Measurements from ENCODE around the gene MS4A7.

The MS4A7 gene

GRCh38 chr11:60394666-60395380 lies 16.5 kb downstream of the MS4A7 start:
- Histone ChIP-seq H3K9me3 (ENCODE audit: control insufficient read depth, low read length) (no peaks in the 10 kb centered on the region), H3K27ac (ENCODE audit: low read depth, low read length, severe bottlenecking) (no peak overlapping the region), H3K4me3 (ENCODE audit: extremely low read depth, insufficient read depth, low read length, poor library complexity, severe bottlenecking) (no peak overlapping the region), H3K4me1 (ENCODE audit: control insufficient read depth, insufficient read depth, low read length, poor library complexity, severe bottlenecking) (no peaks in the 10 kb centered on the region), H3K36me3 (ENCODE audit: control insufficient read depth, insufficient read depth, low read length) (no peaks in the 10 kb centered on the region)
- 81 to 89% methylated on average over 1 to 2 of the region's 7 CpGs for WGBS, 2 experiments (ENCODE audit: insufficient coverage in 2 of 2)

DNA sequence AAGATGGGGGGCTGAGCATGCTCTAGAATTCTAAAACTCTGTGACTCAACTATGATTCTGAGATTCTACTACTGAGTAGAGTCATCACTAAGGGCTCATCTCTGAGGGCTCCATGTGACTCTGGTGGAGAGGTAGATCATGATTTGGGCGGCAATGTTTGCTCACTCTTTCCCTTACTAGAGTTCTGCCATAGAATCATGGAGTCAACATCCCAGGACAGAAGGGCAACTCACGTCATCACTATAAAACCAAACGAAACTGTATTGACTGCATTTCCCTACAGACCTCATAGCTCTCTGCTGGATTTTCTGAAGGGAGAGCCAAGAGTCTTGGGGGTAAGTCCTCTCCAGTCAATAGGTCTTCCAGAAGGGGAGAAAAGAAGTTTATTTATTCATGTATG lies 18.1 kb downstream of the MS4A7 start, which contains the start of gene MS4A14:
Gene MS4A14 (plus strand): TSS at position 78 of the 400 bp plus-strand sequence. CDS start 120 bp downstream, at position 198.
- no peaks in the 10 kb centered on the region for H3K36me3 ChIP-seq (ENCODE audit: control insufficient read depth, insufficient read depth, low read length)
- 71% methylated on average over 2 of the region's 3 CpGs; no CpG with 5 or more reads in 1 of the 2 experiments for WGBS, 2 experiments (ENCODE audit: insufficient coverage in 2 of 2)
- no peaks in the 10 kb centered on the region for H3K9me3 ChIP-seq (ENCODE audit: control insufficient read depth, low read length)
- H3K4me3 ChIP-seq (ENCODE audit: extremely low read depth, insufficient read depth, low read length, poor library complexity, severe bottlenecking), result no peak within 1 kb of the TSS
- no peak within 1 kb of the TSS for H3K27ac ChIP-seq (ENCODE audit: low read depth, low read length, severe bottlenecking)
- no peaks in the 10 kb centered on the region for H3K4me1 ChIP-seq (ENCODE audit: control insufficient read depth, insufficient read depth, low read length, poor library complexity, severe bottlenecking)

- Histone ChIP-seq H3K27ac (ENCODE audit: low read depth, low read length, severe bottlenecking) (no peak overlapping the region), H3K9me3 (ENCODE audit: control insufficient read depth, low read length) (no peaks in the 10 kb centered on the region), H3K36me3 (ENCODE audit: control insufficient read depth, insufficient read depth, low read length) (no peaks in the 10 kb centered on the region), H3K4me1 (ENCODE audit: control insufficient read depth, insufficient read depth, low read length, poor library complexity, severe bottlenecking) (no peaks in the 10 kb centered on the region), H3K4me3 (ENCODE audit: extremely low read depth, insufficient read depth, low read length, poor library complexity, severe bottlenecking) (no peak overlapping the region)
- WGBS, 2 experiments (ENCODE audit: insufficient coverage in 2 of 2), result 14 to 43% methylated on average over 1 of the region's 1 CpG
Measured at GRCh38 chr11:60396799-60397198, 18.5 kb downstream of the MS4A7 start.

GRCh38 chr11:60420015-60420414 lies 41.7 kb downstream of the MS4A7 start:
- Histone ChIP-seq H3K4me1 (ENCODE audit: control insufficient read depth, insufficient read depth, low read length, poor library complexity, severe bottlenecking) (no peaks in the 10 kb centered on the region), H3K36me3 (ENCODE audit: control insufficient read depth, insufficient read depth, low read length) (no peaks in the 10 kb centered on the region), H3K4me3 (ENCODE audit: extremely low read depth, insufficient read depth, low read length, poor library complexity, severe bottlenecking) (no peak overlapping the region), H3K27ac (ENCODE audit: low read depth, low read length, severe bottlenecking) (no peak overlapping the region), H3K9me3 (ENCODE audit: control insufficient read depth, low read length) (no peaks in the 10 kb centered on the region)
- WGBS, 2 experiments (ENCODE audit: insufficient coverage in 2 of 2), result 0% methylated on average over 1 of the region's 2 CpGs; no CpG with 5 or more reads in 1 of the 2 experiments

DNA sequence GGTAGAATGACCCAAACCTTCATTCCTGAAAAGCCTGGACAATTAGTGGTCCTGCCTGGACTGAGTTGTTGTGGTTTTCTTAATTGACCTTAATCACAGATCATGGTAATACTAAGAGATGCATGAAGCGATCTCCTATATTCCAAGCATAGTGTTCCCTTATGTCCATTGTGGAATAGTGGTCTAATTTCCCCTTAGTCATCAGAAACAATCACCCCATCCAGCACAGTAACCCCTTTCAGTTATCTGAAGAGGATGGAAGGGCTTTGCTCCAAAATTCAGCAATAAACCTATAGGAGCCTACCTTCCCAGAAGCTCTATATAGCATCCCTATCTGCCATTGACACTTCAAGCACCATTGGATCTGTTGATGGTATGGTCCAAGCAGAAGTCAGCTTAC lies 44.3 kb downstream of the MS4A7 start:
- Histone ChIP-seq H3K36me3 (ENCODE audit: control insufficient read depth, insufficient read depth, low read length) (no peaks in the 10 kb centered on the region), H3K4me1 (ENCODE audit: control insufficient read depth, insufficient read depth, low read length, poor library complexity, severe bottlenecking) (no peaks in the 10 kb centered on the region), H3K27ac (ENCODE audit: low read depth, low read length, severe bottlenecking) (no peak overlapping the region), H3K9me3 (ENCODE audit: control insufficient read depth, low read length) (no peaks in the 10 kb centered on the region), H3K4me3 (ENCODE audit: extremely low read depth, insufficient read depth, low read length, poor library complexity, severe bottlenecking) (no peak overlapping the region)
- WGBS, 2 experiments (ENCODE audit: insufficient coverage in 2 of 2), result no CpG with 5 or more reads among the region's 1 CpG

GRCh38 chr11:60428517-60428916 lies 50.2 kb downstream of the MS4A7 start:
- no peaks in the 10 kb centered on the region for H3K4me1 ChIP-seq (ENCODE audit: control insufficient read depth, insufficient read depth, low read length, poor library complexity, severe bottlenecking)
- H3K4me3 ChIP-seq (ENCODE audit: extremely low read depth, insufficient read depth, low read length, poor library complexity, severe bottlenecking), result no peak overlapping the region
- no peaks in the 10 kb centered on the region for H3K36me3 ChIP-seq (ENCODE audit: control insufficient read depth, insufficient read depth, low read length)
- H3K27ac ChIP-seq (ENCODE audit: low read depth, low read length, severe bottlenecking), result no peak overlapping the region
- 67 to 100% methylated on average over 1 of the region's 2 CpGs for WGBS, 2 experiments (ENCODE audit: insufficient coverage in 2 of 2)
- H3K9me3 ChIP-seq (ENCODE audit: control insufficient read depth, low read length), result no peaks in the 10 kb centered on the region

DNA sequence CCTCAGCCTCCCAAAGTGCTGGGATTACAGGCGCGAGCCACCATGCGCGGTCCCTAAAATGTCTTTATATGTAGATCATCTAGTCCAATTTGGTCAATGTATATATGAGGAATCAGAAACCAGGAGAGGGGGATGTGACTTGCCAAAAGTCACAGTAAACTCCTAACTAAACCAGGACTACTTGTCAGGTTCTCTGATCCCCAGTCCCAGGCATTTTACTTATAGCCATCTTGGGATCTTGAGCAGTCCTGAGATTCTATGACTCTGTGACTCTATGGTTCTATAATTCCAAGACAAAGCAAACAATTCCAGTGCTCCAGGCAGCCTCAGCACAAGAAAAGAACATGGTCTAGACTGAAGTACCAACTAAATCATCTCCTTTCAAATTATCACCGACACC lies 50.9 kb downstream of the MS4A7 start, which contains the start of gene MS4A5:
Gene MS4A5 (plus strand): TSS at position 301 of the 400 bp plus-strand sequence. CDS start 103 bp downstream, outside the sequence.
- WGBS, 2 experiments (ENCODE audit: insufficient coverage in 2 of 2), result 77 to 93% methylated on average over 3 to 5 of the region's 5 CpGs
- no peak within 1 kb of the TSS for H3K27ac ChIP-seq (ENCODE audit: low read depth, low read length, severe bottlenecking)
- no peaks in the 10 kb centered on the region for H3K9me3 ChIP-seq (ENCODE audit: control insufficient read depth, low read length)
- H3K36me3 ChIP-seq (ENCODE audit: control insufficient read depth, insufficient read depth, low read length), result no peaks in the 10 kb centered on the region
- no peaks in the 10 kb centered on the region for H3K4me1 ChIP-seq (ENCODE audit: control insufficient read depth, insufficient read depth, low read length, poor library complexity, severe bottlenecking)
- no peak within 1 kb of the TSS for H3K4me3 ChIP-seq (ENCODE audit: extremely low read depth, insufficient read depth, low read length, poor library complexity, severe bottlenecking)

DNA sequence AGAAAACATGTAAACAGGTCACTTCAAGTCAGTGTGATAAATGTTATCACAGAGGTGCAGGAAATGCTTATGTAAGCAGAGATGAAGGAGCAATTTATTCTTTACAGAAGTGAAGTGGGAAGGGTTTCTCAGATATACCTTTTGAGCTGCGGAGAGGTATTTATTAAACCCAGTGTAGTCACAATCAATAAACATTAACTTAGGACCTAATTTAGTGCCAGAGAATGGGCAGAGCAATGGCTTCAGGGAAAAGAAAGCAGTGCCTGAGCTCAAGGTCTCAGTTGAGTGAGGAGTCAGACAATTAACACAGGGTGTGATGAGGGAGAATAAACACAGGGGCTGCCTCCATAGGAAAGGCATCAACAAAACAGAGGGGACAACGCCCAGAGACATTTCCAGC lies 52.9 kb downstream of the MS4A7 start:
- 86 to 88% methylated on average over 1 of the region's 2 CpGs for WGBS, 2 experiments (ENCODE audit: insufficient coverage in 2 of 2)

GRCh38 chr11:60433401-60433800 lies 55.1 kb downstream of the MS4A7 start:
- H3K27ac ChIP-seq (ENCODE audit: low read depth, low read length, severe bottlenecking), result no peak overlapping the region
- WGBS, 2 experiments (ENCODE audit: insufficient coverage in 2 of 2), result 100% methylated on average over 1 of the region's 4 CpGs
- H3K36me3 ChIP-seq (ENCODE audit: control insufficient read depth, insufficient read depth, low read length), result no peaks in the 10 kb centered on the region
- no peak overlapping the region for H3K4me3 ChIP-seq (ENCODE audit: extremely low read depth, insufficient read depth, low read length, poor library complexity, severe bottlenecking)
- H3K9me3 ChIP-seq (ENCODE audit: control insufficient read depth, low read length), result no peaks in the 10 kb centered on the region
- H3K4me1 ChIP-seq (ENCODE audit: control insufficient read depth, insufficient read depth, low read length, poor library complexity, severe bottlenecking), result no peaks in the 10 kb centered on the region

More for the DNA sequence above, 52.9 kb downstream of the MS4A7 start:
- Histone ChIP-seq H3K27ac (ENCODE audit: low read depth, low read length, severe bottlenecking) (no peak overlapping the region), H3K9me3 (ENCODE audit: control insufficient read depth, low read length) (no peaks in the 10 kb centered on the region), H3K36me3 (ENCODE audit: control insufficient read depth, insufficient read depth, low read length) (no peaks in the 10 kb centered on the region), H3K4me1 (ENCODE audit: control insufficient read depth, insufficient read depth, low read length, poor library complexity, severe bottlenecking) (no peaks in the 10 kb centered on the region), H3K4me3 (ENCODE audit: extremely low read depth, insufficient read depth, low read length, poor library complexity, severe bottlenecking) (no peak overlapping the region)
